ENCODE measurements around the gene PTMA.

PTMA gene

DNA sequence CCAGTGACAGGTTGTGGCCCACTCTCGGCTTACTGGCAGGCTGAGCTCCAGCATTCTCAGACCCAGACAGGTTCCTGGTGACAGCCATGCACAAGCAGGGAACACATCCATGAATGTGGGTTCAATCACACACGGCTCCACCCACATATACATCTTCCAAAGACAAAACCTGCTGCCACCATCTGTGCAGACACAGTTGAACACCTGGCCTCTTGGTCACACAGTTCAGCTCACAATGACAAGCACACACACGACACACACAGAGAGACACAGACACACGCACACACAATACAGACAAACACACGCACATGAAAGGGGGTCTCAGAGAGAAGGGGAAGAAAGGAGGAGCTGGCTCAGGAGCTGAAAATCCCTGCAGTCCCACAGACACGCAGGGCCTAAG is 32.1 kb upstream of the PTMA start:
- Histone ChIP-seq H3K27me3 (ENCODE audit: insufficient read depth, poor library complexity, severe bottlenecking) (no peaks in the 10 kb centered on the region), H3K9me3 (ENCODE audit: severe bottlenecking) (no peaks in the 10 kb centered on the region), H3K27ac (ENCODE audit: poor library complexity, severe bottlenecking) (no peak overlapping the region), H3K36me3 (ENCODE audit: low read depth) (no peaks in the 10 kb centered on the region), H3K4me1 (ENCODE audit: insufficient read depth, poor library complexity, severe bottlenecking) (peaks cover 18% of the 10 kb centered on the region), H3K4me3 (ENCODE audit: severe bottlenecking) (no peak overlapping the region)
- ATAC-seq (ENCODE audit: low read depth) = no peak
- TF ChIP-seq, protein P1, sequence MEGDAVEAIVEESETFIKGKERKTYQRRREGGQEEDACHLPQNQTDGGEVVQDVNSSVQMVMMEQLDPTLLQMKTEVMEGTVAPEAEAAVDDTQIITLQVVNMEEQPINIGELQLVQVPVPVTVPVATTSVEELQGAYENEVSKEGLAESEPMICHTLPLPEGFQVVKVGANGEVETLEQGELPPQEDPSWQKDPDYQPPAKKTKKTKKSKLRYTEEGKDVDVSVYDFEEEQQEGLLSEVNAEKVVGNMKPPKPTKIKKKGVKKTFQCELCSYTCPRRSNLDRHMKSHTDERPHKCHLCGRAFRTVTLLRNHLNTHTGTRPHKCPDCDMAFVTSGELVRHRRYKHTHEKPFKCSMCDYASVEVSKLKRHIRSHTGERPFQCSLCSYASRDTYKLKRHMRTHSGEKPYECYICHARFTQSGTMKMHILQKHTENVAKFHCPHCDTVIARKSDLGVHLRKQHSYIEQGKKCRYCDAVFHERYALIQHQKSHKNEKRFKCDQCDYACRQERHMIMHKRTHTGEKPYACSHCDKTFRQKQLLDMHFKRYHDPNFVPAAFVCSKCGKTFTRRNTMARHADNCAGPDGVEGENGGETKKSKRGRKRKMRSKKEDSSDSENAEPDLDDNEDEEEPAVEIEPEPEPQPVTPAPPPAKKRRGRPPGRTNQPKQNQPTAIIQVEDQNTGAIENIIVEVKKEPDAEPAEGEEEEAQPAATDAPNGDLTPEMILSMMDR (IDR thresholded peaks at IDR 0.05; ENCODE audit: poor library complexity, severe bottlenecking) = no peak
- DNase-seq (ENCODE audit: low spot score) = no peak

DNA sequence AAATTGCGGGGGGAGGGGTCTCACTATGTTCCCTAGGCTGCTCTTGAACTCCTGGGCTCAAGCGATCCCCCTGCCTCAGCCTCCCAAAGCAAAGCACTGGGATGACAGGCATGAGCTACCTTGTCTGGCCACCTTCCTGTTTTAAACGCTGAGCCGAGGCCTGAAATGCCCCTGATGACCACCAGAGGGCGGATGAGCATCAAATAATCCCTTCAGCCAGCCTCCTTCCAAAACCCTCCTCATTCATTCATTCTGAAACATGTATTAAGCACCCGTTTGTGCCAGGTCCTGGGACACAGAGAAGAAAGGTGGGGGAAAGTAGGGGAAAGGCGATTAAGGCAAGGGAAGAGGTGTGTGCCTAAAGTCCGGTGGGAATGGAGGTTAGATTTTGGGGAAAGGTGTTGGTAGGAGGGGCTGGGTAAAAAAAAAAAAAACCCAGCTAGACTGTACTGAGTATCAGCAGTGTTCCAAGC is 30.7 kb upstream of the PTMA start:
- TF ChIP-seq, protein P1 (IDR thresholded peaks at IDR 0.05; ENCODE audit: poor library complexity, severe bottlenecking) = peak; percentile 85
- Histone ChIP-seq H3K27ac (ENCODE audit: poor library complexity, severe bottlenecking) (no peak overlapping the region), H3K27me3 (ENCODE audit: insufficient read depth, poor library complexity, severe bottlenecking) (no peaks in the 10 kb centered on the region), H3K4me3 (ENCODE audit: severe bottlenecking) (no peak overlapping the region), H3K36me3 (ENCODE audit: low read depth) (no peaks in the 10 kb centered on the region), H3K9me3 (ENCODE audit: severe bottlenecking) (no peaks in the 10 kb centered on the region), H3K4me1 (ENCODE audit: insufficient read depth, poor library complexity, severe bottlenecking) (peaks cover 17% of the 10 kb centered on the region)
- peak; percentile 18; the same call in 1 of the 3 replicates for ATAC-seq (ENCODE audit: low read depth)
- DNase-seq (ENCODE audit: low spot score) = no peak

DNA sequence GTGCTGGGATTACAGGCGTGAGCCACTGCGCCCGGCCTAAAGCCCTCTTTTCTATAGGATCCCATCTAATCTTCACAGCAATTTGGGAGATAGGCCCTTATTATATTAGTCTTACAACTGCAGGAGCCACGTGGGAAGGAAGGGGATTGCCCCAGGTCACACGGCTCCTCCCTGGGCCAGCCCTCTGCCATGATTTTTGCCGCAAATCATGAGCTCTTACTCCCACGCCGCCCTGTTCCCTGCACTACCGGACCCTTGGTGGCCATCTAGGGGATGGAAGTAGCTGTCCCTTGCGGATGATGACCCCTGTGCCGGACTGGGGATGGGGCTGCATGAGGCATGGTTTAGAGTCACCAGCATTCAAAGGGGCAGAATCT is 28.4 kb upstream of the PTMA start:
- H3K27ac ChIP-seq (ENCODE audit: poor library complexity, severe bottlenecking) = peak overlapping the region; percentile 93
- peak overlapping the region; percentile 43 for H3K4me3 ChIP-seq (ENCODE audit: severe bottlenecking)
- DNase-seq (ENCODE audit: low spot score) (no peak), ATAC-seq (ENCODE audit: low read depth) (peak; percentile 12; the same call in 2 of the 3 replicates)
- H3K36me3 ChIP-seq (ENCODE audit: low read depth) = no peaks in the 10 kb centered on the region
- H3K9me3 ChIP-seq (ENCODE audit: severe bottlenecking) = no peaks in the 10 kb centered on the region
- H3K4me1 ChIP-seq (ENCODE audit: insufficient read depth, poor library complexity, severe bottlenecking) = peaks cover 6% of the 10 kb centered on the region
- TF ChIP-seq, protein P1 (IDR thresholded peaks at IDR 0.05; ENCODE audit: poor library complexity, severe bottlenecking) = no peak
- no peaks in the 10 kb centered on the region for H3K27me3 ChIP-seq (ENCODE audit: insufficient read depth, poor library complexity, severe bottlenecking)

DNA sequence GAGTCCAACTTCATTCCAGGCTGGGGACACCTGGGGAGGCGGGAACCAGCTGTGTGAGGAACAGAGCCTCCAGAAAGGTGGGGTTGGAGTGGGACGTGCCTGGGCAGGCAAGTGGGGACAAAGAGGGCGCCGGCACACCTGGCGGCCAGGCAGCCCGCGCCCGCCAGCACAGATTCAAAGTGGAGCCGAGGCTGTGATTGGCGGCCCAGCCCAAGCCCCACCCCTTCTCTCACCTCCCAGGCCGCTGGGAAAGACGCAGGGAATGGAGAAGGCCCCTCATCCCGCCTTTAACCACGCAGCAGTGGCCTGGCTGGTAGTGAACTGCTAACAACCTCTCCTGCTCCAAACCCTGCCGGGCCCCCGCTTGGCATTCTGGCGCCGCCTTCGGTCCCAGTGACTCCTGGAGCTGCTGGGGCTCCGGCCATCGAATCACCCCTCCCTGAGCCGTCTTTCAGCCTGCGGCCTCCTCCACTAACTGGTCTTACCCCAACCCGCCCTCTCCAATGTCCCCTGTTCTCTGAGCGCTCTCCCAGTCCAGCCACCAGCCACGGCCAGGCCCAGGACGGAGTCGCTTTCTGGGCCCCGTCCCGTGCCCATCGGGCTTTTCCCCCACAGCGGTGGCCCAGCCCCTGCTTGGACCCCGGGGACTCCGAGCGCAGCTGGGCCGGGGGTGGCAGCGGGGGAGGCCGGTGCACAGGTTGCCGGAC is 27.9 kb upstream of the PTMA start:
- Histone ChIP-seq H3K36me3 (ENCODE audit: low read depth) (no peaks in the 10 kb centered on the region), H3K27me3 (ENCODE audit: insufficient read depth, poor library complexity, severe bottlenecking) (no peaks in the 10 kb centered on the region), H3K9me3 (ENCODE audit: severe bottlenecking) (no peaks in the 10 kb centered on the region), H3K27ac (ENCODE audit: poor library complexity, severe bottlenecking) (peak overlapping the region; percentile 93), H3K4me1 (ENCODE audit: insufficient read depth, poor library complexity, severe bottlenecking) (peaks cover 6% of the 10 kb centered on the region), H3K4me3 (ENCODE audit: severe bottlenecking) (peak overlapping the region; percentile 43)
- ATAC-seq (ENCODE audit: low read depth) = peak; percentile 69
- TF ChIP-seq, protein P1 (IDR thresholded peaks at IDR 0.05; ENCODE audit: poor library complexity, severe bottlenecking) = no peak
- DNase-seq (ENCODE audit: low spot score) = no peak
